K562 (cell line): ENCODE results near the gene CREB3L2. TPM values are rescaled to one million over a fixed set of nuclear protein-coding genes. Genes with fewer than 3 reads are reported as not detected.

Experiments
- BCL6 ChIP-seq: fragments of 250-450 bp; sonication (Bioruptor Pico); IDR thresholded peaks from 2 replicates; pipeline ENCODE4 v1.4.0; 2020
- CCNT2 ChIP-seq: IDR thresholded peaks from 2 replicates; pipeline ENCODE4 v1.6.1; 2011; ENCODE audit warnings: borderline replicate concordance, low read depth, mild to moderate bottlenecking, moderate library complexity, mixed read lengths, low read length; ENCODE audit not compliant: insufficient read length; ENCODE audit errors: extremely low read depth
- HES1 ChIP-seq: fragments of 450-650 bp; IDR thresholded peaks from 2 replicates; pipeline ENCODE4 v1.6.1; 2016; ENCODE audit warnings: low read depth, mild to moderate bottlenecking, moderate library complexity
- MAX ChIP-seq: sonication (generic); formaldehyde crosslinking; IDR thresholded peaks from 2 replicates; pipeline ENCODE4 v1.9.0; 2022; ENCODE audit warnings: mild to moderate bottlenecking, missing genetic modification reagents
- RNF219 ChIP-seq: fragments of 250-450 bp; sonication (Bioruptor Pico); IDR thresholded peaks from 2 replicates; pipeline ENCODE4 v1.5.0; 2022; ENCODE audit warnings: mild to moderate bottlenecking
- TFE3 ChIP-seq: fragments of 450-650 bp; formaldehyde crosslinking; IDR thresholded peaks from 2 replicates; pipeline ENCODE4 v1.4.0; 2020; ENCODE audit warnings: mild to moderate bottlenecking, mixed read lengths
- ZFP30 ChIP-seq: fragments of 250-450 bp; sonication (Bioruptor Pico); IDR thresholded peaks from 2 replicates; pipeline ENCODE4 v1.8.0; 2022; ENCODE audit warnings: moderate library complexity, mild to moderate bottlenecking, inconsistent platforms, borderline replicate concordance
- ZNF695 ChIP-seq: fragments of 450-650 bp; formaldehyde crosslinking; IDR thresholded peaks from 2 replicates; pipeline ENCODE4 v1.4.0; 2020; ENCODE audit warnings: mild to moderate bottlenecking, moderate library complexity
- ZNF76 ChIP-seq: fragments of 250-450 bp; sonication (Bioruptor Pico); IDR thresholded peaks from 2 replicates; pipeline ENCODE4 v1.4.0; 2020; ENCODE audit warnings: mild to moderate bottlenecking, moderate library complexity, borderline replicate concordance
- polyA plus RNA-seq, 8 experiments: library from polyadenylated mRNA; depleted of rRNA in 4 of 8; stranded (reverse) in 5 of 8; unstranded in 3 of 8; fragments of >200 nt; fragmentation: Nextera tagmentation in 2 of 8; fragmentation: Illumina TruSeq in 1 of 8; extraction: Ambion mirVana in 2 of 8; extraction: Trizol in 1 of 8; gene quantifications; 2 replicates each; pipeline versions ENCODE4 v1.2.1 to v1.2.3, GENCODE V29; 2011 to 2014; ENCODE audit warnings: inconsistent platforms in 1 of 8, missing spikeins in 1 of 8
- total RNA-seq, 7 experiments: library from RNA; depleted of rRNA in 6 of 7; stranded (reverse); fragments of >200 nt in 6 of 7; fragmentation: Illumina TruSeq in 2 of 7; extraction: Trizol in 2 of 7; gene quantifications; 2 replicates each; pipeline versions ENCODE4 v1.2.1 to v1.2.3, GENCODE V29; 2011 to 2021; ENCODE audit warnings: low replicate concordance in 1 of 7

Gene CREB3L2
- total and polyA plus RNA-seq, 9 of the 15 experiments (the other 6 are each of a cell fraction or from before 2014, with no cell fraction given), result 7.1 to 45.6 (median 15.8) TPM

- TF ChIP-seq ZFP30 (CRISPR knock-in tag) (no peak), CCNT2 (no peak), RNF219 (CRISPR knock-in tag) (no peak), BCL6 (CRISPR knock-in tag) (no peak), MAX (no peak), ZNF695 (CRISPR knock-in tag) (no peak), TFE3 (no peak), HES1 (no peak), ZNF76 (CRISPR knock-in tag) (no peak)
Observed at GRCh38 chr7:137886281-137886680, 115.6 kb downstream of the CREB3L2 start (continued).
